Measurements from ENCODE around the gene RANGAP1.

GRCh38 chr22:41201141-41201540 is 84.8 kb downstream of the RANGAP1 start:
- TF ChIP-seq POLR2A (IDR thresholded peaks at IDR 0.05) (no peak), CTCF (IDR thresholded peaks at IDR 0.05) (no peak)

Measured in lower leg skin (tissue), 3 donors.